HG02870 (cell line): ENCODE results near the gene GPR15.

Experiments
- ATAC-seq: cut with Tn5 transposase; IDR thresholded peaks from one replicate; pipeline ENCODE4 v1.9.1; 2021; ENCODE audit warnings: mild to moderate bottlenecking, moderate library complexity; ENCODE audit not compliant: unreplicated experiment

Gene GPR15

GRCh38 chr3:98582042-98582441 is 50.3 kb downstream of the GPR15 start:
- ATAC-seq = no peak

DNA sequence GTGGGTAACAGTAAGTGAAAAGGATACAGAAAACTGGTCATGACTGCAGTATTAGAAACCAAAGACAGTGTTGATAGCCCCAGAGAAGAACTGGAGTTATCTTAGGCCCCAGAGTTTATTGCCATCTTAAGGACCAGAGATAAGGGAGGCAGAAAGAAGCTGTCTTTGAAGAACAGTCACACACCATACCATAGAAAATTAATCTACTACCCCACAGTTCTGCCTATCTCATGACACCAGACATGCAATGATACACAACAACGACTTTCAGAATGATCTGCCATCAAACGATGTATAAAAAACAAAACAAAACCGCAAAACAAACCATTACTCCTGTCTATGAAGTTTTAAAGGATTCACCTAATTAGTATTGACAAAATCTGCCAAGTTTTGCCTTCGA is 52.0 kb downstream of the GPR15 start:
- no peak for ATAC-seq
